Mesenchymal stem cell (in vitro differentiated cells and primary cell): ENCODE measurements around the gene NCEH1.

Experiments used
- DNase-seq: peaks from one replicate; pipeline ENCODE4 v3.0.0-alpha.2; 2013
- H2AFZ ChIP-seq: one replicate; pipeline ENCODE4 v1.6.1; 2013; ENCODE audit warnings: low read depth, mild to moderate bottlenecking, control low read depth, inconsistent platforms, low read length, moderate library complexity
- H2AK5ac ChIP-seq: 2 replicates; pipeline ENCODE4 v1.6.1; 2013; ENCODE audit warnings: low read length, moderate library complexity, mild to moderate bottlenecking, inconsistent platforms; ENCODE audit not compliant: severe bottlenecking
- H2BK120ac ChIP-seq: one replicate; pipeline ENCODE4 v1.6.1; 2013; ENCODE audit warnings: low read depth, mild to moderate bottlenecking, inconsistent platforms, low read length, moderate library complexity
- H2BK12ac ChIP-seq, 2 experiments: one replicate each; pipeline ENCODE4 v1.6.1; 2013; ENCODE audit warnings: inconsistent platforms in 2 of 2, low read length in 2 of 2, mild to moderate bottlenecking in 2 of 2, moderate library complexity in 2 of 2, control low read depth in 1 of 2
- H2BK15ac ChIP-seq: one replicate; pipeline ENCODE4 v1.6.1; 2013; ENCODE audit warnings: mild to moderate bottlenecking, low read depth, inconsistent platforms; ENCODE audit not compliant: poor library complexity, severe bottlenecking
- H2BK5ac ChIP-seq: 2 replicates; pipeline ENCODE4 v1.6.1; 2013; ENCODE audit warnings: low read depth, mild to moderate bottlenecking, low read length, control low read depth, inconsistent platforms; ENCODE audit not compliant: poor library complexity, severe bottlenecking
- H3K14ac ChIP-seq, 2 experiments: one replicate each; pipeline ENCODE4 v1.6.1; 2013; ENCODE audit warnings: inconsistent platforms in 2 of 2, low read length in 2 of 2, control low read depth in 1 of 2, mild to moderate bottlenecking in 1 of 2, moderate library complexity in 1 of 2
- H3K18ac ChIP-seq, 2 experiments: one replicate each; pipeline ENCODE4 v1.6.1; 2013; ENCODE audit warnings: inconsistent platforms in 2 of 2, low read length in 2 of 2, control low read depth in 1 of 2, low read depth in 1 of 2, mild to moderate bottlenecking in 1 of 2
- H3K23ac ChIP-seq, 2 experiments: one replicate each; pipeline ENCODE4 v1.6.1; 2013; ENCODE audit warnings: inconsistent platforms in 2 of 2, low read length in 2 of 2, mild to moderate bottlenecking in 2 of 2, moderate library complexity in 2 of 2, control low read depth in 1 of 2
- H3K27ac ChIP-seq: 2 replicates; pipeline ENCODE4 v1.5.1; 2013; ENCODE audit warnings: mild to moderate bottlenecking, moderate library complexity, low read length, control low read depth, inconsistent platforms; ENCODE audit not compliant: poor library complexity, severe bottlenecking
- H3K27me3 ChIP-seq, 2 experiments: 2 replicates each; pipeline versions ENCODE4 v1.6.1 to v1.7.0; 2013; ENCODE audit warnings: low read length in 2 of 2, mild to moderate bottlenecking in 2 of 2, moderate library complexity in 2 of 2, control low read depth in 1 of 2, inconsistent platforms in 1 of 2; ENCODE audit not compliant: control insufficient read depth in 1 of 2, insufficient read depth in 1 of 2
- H3K36me3 ChIP-seq, 2 experiments: 2 replicates each; pipeline versions ENCODE4 v1.6.1 to v1.7.0; 2013; ENCODE audit warnings: low read length in 2 of 2, control low read depth in 1 of 2, inconsistent platforms in 1 of 2, low read depth in 1 of 2, mild to moderate bottlenecking in 1 of 2; ENCODE audit not compliant: insufficient read depth in 2 of 2, control insufficient read depth in 1 of 2
- H3K4ac ChIP-seq, 2 experiments: one replicate each; pipeline ENCODE4 v1.6.1; 2013; ENCODE audit warnings: inconsistent platforms in 2 of 2, low read length in 2 of 2, mild to moderate bottlenecking in 2 of 2, moderate library complexity in 2 of 2, control low read depth in 1 of 2, low read depth in 1 of 2
- H3K4me1 ChIP-seq: 2 replicates; pipeline ENCODE4 v1.6.1; 2013; ENCODE audit warnings: low read depth, low read length, control low read depth; ENCODE audit not compliant: control insufficient read depth, insufficient read depth
- H3K4me2 ChIP-seq: 2 replicates; pipeline ENCODE4 v1.6.1; 2013; ENCODE audit warnings: low read length, mild to moderate bottlenecking, inconsistent platforms; ENCODE audit not compliant: poor library complexity, severe bottlenecking
- H3K4me3 ChIP-seq, 2 experiments: 2 replicates each; pipeline versions ENCODE4 v1.5.1 to v1.7.0; 2013; ENCODE audit warnings: low read length in 2 of 2, mild to moderate bottlenecking in 2 of 2, control low read depth in 1 of 2, low read depth in 1 of 2; ENCODE audit not compliant: insufficient read depth in 1 of 2
- H3K79me1 ChIP-seq: replicated peaks from 2 replicates; pipeline ENCODE4 v1.6.1; 2013; ENCODE audit warnings: mild to moderate bottlenecking, control low read depth, low read length, inconsistent platforms; ENCODE audit not compliant: poor library complexity, severe bottlenecking
- H3K9ac ChIP-seq: 2 replicates; pipeline ENCODE4 v1.7.0; 2013; ENCODE audit warnings: mild to moderate bottlenecking, low read length, moderate library complexity
- H3K9me3 ChIP-seq: 2 replicates; pipeline ENCODE4 v1.7.0; 2013; ENCODE audit warnings: mild to moderate bottlenecking, low read length; ENCODE audit not compliant: control insufficient read depth
- H4K8ac ChIP-seq: one replicate; pipeline ENCODE4 v1.6.1; 2013; ENCODE audit warnings: inconsistent platforms, mild to moderate bottlenecking, low read length, moderate library complexity
- H4K91ac ChIP-seq: one replicate; pipeline ENCODE4 v1.6.1; 2013; ENCODE audit warnings: mild to moderate bottlenecking, low read length, inconsistent platforms
- WGBS: methylation state at CpG from one replicate; pipeline ENCODE4 v1.1.7; 2013; ENCODE audit warnings: mixed read lengths; 5-methylcytosine and 5-hydroxymethylcytosine counted together

NCEH1 gene

DNA sequence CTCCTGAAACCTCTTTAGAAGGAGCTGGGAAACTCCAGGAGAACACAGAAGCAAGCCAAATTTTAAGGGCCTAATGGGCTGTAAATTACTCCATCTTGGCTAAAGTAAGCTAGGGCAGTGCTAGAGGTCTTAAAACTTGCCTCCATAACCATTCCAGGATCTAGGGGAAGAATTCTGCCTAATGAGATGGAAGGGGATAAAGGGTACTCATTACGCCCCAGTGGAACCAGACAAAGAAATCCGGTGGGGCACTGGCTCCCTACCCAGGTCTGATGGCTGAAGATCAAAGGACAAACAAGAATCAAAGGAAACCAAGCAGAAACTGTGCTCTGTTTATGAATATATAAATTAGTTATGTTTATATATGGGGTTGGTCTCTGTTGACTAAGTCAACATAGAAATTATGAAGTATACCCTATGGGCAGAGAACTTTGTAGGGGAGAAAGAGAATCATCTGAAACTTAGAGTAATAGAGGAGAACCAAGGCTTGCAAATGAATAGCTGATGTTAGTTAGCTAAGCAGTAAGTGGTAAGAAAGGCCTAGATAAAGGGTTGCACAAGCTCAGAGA lies 57.8 kb downstream of the NCEH1 start:
- no peak overlapping the region for H2AFZ ChIP-seq
- H4K91ac ChIP-seq: no peak overlapping the region
- DNase-seq: no peak
- no peak overlapping the region for H3K18ac ChIP-seq
- no peak overlapping the region for H2BK5ac ChIP-seq
- H2BK15ac ChIP-seq: no peak overlapping the region
- no peak overlapping the region for H3K23ac ChIP-seq
- H4K8ac ChIP-seq: no peak overlapping the region
- H2BK12ac ChIP-seq: no peak overlapping the region
- H2BK120ac ChIP-seq: no peak overlapping the region
- H3K9ac ChIP-seq: no peak overlapping the region
- H2AK5ac ChIP-seq: no peak overlapping the region
- peaks cover 8% of the 10 kb centered on the region for H3K4me1 ChIP-seq
- H3K9me3 ChIP-seq: no peaks in the 10 kb centered on the region
- no peaks in the 10 kb centered on the region for H3K36me3 ChIP-seq
- H3K4me2 ChIP-seq: no peak overlapping the region
- H3K4ac ChIP-seq: no peak overlapping the region
- H3K79me1 ChIP-seq: peaks cover 24% of the 10 kb centered on the region
- H3K14ac ChIP-seq: no peak overlapping the region
- H3K27me3 ChIP-seq: no peaks in the 10 kb centered on the region
- 95% methylated on average over 2 of the region's 2 CpGs for WGBS
- H3K4me3 ChIP-seq: no peak overlapping the region
- H3K27ac ChIP-seq: no peak overlapping the region

GRCh38 chr3:172651936-172652625 lies 58.8 kb downstream of the NCEH1 start:
- Histone ChIP-seq H3K14ac (peak overlapping the region in 1 of 2 experiments; percentile 45), H3K27ac (no peak overlapping the region)

GRCh38 chr3:172649987-172650386 lies 60.9 kb downstream of the NCEH1 start:
- Histone ChIP-seq H3K9me3 (no peaks in the 10 kb centered on the region), H2BK15ac (no peak overlapping the region), H2AFZ (no peak overlapping the region), H4K91ac (no peak overlapping the region), H3K4me3 (no peak overlapping the region), H3K14ac (no peak overlapping the region), H3K9ac (no peak overlapping the region), H2BK120ac (no peak overlapping the region), H3K79me1 (peaks cover 17% of the 10 kb centered on the region), H4K8ac (no peak overlapping the region), H2BK12ac (no peak overlapping the region), H3K27me3 (no peaks in the 10 kb centered on the region), H2BK5ac (no peak overlapping the region), H3K4me2 (no peak overlapping the region), H3K4me1 (peaks cover 8% of the 10 kb centered on the region), H2AK5ac (peak overlapping the region; percentile 19), H3K36me3 (peaks cover 0 to 3% of the 10 kb centered on the region in 2 experiments), H3K18ac (no peak overlapping the region), H3K4ac (no peak overlapping the region), H3K23ac (no peak overlapping the region), H3K27ac (no peak overlapping the region)
- 100% methylated on average over 3 of the region's 6 CpGs for whole genome bisulfite sequencing
- no peak for DNase-seq

More at GRCh38 chr3:172651936-172652625, 58.8 kb downstream of the NCEH1 start:
- Histone ChIP-seq H3K4me3 (no peak overlapping the region), H3K9ac (no peak overlapping the region), H3K9me3 (no peaks in the 10 kb centered on the region), H2BK120ac (no peak overlapping the region), H2AFZ (no peak overlapping the region), H3K18ac (no peak overlapping the region), H3K4ac (no peak overlapping the region), H4K8ac (no peak overlapping the region), H3K36me3 (peaks cover 0 to 3% of the 10 kb centered on the region in 2 experiments), H2BK15ac (no peak overlapping the region), H3K23ac (no peak overlapping the region), H3K4me1 (peaks cover 7% of the 10 kb centered on the region), H3K79me1 (peaks cover 28% of the 10 kb centered on the region), H4K91ac (no peak overlapping the region), H2BK12ac (no peak overlapping the region), H2BK5ac (no peak overlapping the region), H3K4me2 (no peak overlapping the region), H3K27me3 (no peaks in the 10 kb centered on the region), H2AK5ac (peak overlapping the region; percentile 53)
- no peak for DNase-seq
- WGBS: no CpG with 5 or more reads among the region's 1 CpG

DNA sequence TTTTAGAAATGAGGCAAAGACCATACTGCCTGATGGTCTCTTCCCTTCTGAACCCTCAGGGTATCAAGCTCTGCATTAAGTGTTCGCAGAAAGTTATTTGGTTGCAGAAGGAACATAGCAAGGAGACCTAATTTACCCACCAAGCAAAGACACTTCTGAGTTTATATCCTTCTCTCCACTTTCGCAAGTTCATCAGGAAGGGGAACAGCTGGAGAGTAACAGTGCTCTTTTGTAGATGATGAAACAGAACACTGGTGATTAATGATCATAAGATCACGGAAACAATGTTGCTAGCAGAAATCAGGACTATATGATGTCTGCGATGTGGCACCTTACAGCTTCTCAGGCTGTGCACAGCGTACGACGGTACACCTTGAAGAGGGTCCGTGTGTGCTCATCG lies 62.1 kb downstream of the NCEH1 start:
- Histone ChIP-seq H3K4me3 (no peak overlapping the region), H3K4me2 (no peak overlapping the region), H3K4ac (no peak overlapping the region), H2BK120ac (no peak overlapping the region), H2AFZ (no peak overlapping the region), H3K9me3 (no peaks in the 10 kb centered on the region), H3K23ac (peak overlapping the region in 1 of 2 experiments; percentile 73), H3K79me1 (peaks cover 18% of the 10 kb centered on the region), H3K27me3 (no peaks in the 10 kb centered on the region), H2BK12ac (no peak overlapping the region), H3K14ac (no peak overlapping the region), H2AK5ac (peak overlapping the region; percentile 51), H4K8ac (peak overlapping the region; percentile 6), H4K91ac (no peak overlapping the region), H3K27ac (no peak overlapping the region), H3K36me3 (peaks cover 6 to 9% of the 10 kb centered on the region in 2 experiments), H2BK5ac (no peak overlapping the region), H3K4me1 (peaks cover 8% of the 10 kb centered on the region), H3K18ac (no peak overlapping the region), H3K9ac (peak overlapping the region; percentile 33), H2BK15ac (no peak overlapping the region)
- 82% methylated on average over 6 of the region's 9 CpGs for WGBS
- peak; percentile 75 for DNase-seq
